GM21423 (cell line): ENCODE results near the gene DUOXA2.
"Not testable (repeated sequence)": the region's sequence is repeated elsewhere in the genome, so short reads cannot be mapped to it uniquely, and the experiment has no call there.

Source experiments
- ATAC-seq: cut with Tn5 transposase; IDR thresholded peaks from one replicate; pipeline ENCODE4 v1.9.1; 2021; ENCODE audit warnings: mild to moderate bottlenecking, moderate library complexity; ENCODE audit not compliant: unreplicated experiment

The DUOXA2 gene

GRCh38 chr15:45094358-45094730 lies 19.8 kb upstream of the DUOXA2 start:
- no peak for ATAC-seq

- ATAC-seq = no peak
Measured at GRCh38 chr15:45095661-45096060, 18.5 kb upstream of the DUOXA2 start.

GRCh38 chr15:45097466-45097865 lies 16.7 kb upstream of the DUOXA2 start:
- no peak for ATAC-seq

GRCh38 chr15:45099549-45100165 lies 14.5 kb upstream of the DUOXA2 start:
- ATAC-seq = no peak

GRCh38 chr15:45100884-45101625 lies 13.1 kb upstream of the DUOXA2 start:
- no peak for ATAC-seq

GRCh38 chr15:45101749-45102148 lies 12.4 kb upstream of the DUOXA2 start:
- ATAC-seq = no peak

- ATAC-seq = no peak
Measured at GRCh38 chr15:45102226-45102625, 11.9 kb upstream of the DUOXA2 start.

GRCh38 chr15:45104170-45104569 lies 10.0 kb upstream of the DUOXA2 start:
- not testable (repeated sequence) for ATAC-seq

GRCh38 chr15:45105586-45105985 lies 8.5 kb upstream of the DUOXA2 start:
- ATAC-seq = no peak

- no peak for ATAC-seq
Measured at GRCh38 chr15:45106002-45106790, 7.9 kb upstream of the DUOXA2 start.

GRCh38 chr15:45107941-45108630 lies 6.0 kb upstream of the DUOXA2 start:
- ATAC-seq = no peak

GRCh38 chr15:45110256-45110820 lies 3.8 kb upstream of the DUOXA2 start:
- no peak for ATAC-seq

- ATAC-seq = no peak
Measured at GRCh38 chr15:45111390-45112142, 2.6 kb upstream of the DUOXA2 start.

GRCh38 chr15:45112143-45112590 lies 2.0 kb upstream of the DUOXA2 start:
- ATAC-seq = no peak

GRCh38 chr15:45112591-45113379 lies 1.3 kb upstream of the DUOXA2 start:
- no peak for ATAC-seq

GRCh38 chr15:45113380-45113990 lies 641 bp upstream of the DUOXA2 start:
- ATAC-seq = no peak

GRCh38 chr15:45114751-45115085 lies 592 bp downstream of the DUOXA2 start:
- no peak for ATAC-seq

- no peak for ATAC-seq
Measured at GRCh38 chr15:45115312-45115820, 1.2 kb downstream of the DUOXA2 start.

- no peak for ATAC-seq
Measured at GRCh38 chr15:45116006-45116481, 1.9 kb downstream of the DUOXA2 start.
